ENCODE measurements around the gene ARHGAP24.

DNA sequence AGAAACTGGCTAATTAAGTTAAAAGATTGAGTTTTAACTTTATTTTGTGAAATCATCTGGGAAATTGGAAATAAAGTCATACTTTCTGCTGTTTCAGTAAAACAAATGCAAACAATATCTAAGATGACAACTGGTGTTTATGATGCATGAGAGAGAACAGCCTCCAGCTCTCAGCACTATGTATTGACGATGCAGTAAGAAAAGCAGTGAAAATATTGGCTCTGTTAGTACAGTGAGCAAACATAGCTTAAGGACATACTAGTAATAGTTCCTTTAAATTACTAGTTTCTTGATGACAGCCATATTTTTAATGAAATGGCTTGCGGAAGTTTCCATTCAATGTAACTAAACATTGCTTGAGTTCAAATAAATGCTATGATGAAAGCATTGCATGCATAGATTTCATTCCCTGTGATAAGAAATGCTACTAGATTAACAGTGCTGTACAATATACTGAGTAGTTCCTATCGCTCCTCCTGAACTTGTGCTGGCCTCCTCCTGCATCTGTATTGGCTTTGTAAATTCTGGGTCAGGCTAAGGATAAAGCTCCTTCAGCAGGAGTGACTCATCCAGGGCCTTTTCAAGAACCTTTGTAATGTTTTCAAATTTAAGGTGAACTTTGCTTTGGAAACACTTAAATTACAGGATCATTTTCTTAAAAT, 11.6 kb downstream of the ARHGAP24 start:
- TF ChIP-seq, protein P1, sequence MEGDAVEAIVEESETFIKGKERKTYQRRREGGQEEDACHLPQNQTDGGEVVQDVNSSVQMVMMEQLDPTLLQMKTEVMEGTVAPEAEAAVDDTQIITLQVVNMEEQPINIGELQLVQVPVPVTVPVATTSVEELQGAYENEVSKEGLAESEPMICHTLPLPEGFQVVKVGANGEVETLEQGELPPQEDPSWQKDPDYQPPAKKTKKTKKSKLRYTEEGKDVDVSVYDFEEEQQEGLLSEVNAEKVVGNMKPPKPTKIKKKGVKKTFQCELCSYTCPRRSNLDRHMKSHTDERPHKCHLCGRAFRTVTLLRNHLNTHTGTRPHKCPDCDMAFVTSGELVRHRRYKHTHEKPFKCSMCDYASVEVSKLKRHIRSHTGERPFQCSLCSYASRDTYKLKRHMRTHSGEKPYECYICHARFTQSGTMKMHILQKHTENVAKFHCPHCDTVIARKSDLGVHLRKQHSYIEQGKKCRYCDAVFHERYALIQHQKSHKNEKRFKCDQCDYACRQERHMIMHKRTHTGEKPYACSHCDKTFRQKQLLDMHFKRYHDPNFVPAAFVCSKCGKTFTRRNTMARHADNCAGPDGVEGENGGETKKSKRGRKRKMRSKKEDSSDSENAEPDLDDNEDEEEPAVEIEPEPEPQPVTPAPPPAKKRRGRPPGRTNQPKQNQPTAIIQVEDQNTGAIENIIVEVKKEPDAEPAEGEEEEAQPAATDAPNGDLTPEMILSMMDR (IDR thresholded peaks at IDR 0.05; ENCODE audit: insufficient read depth, low read length, poor library complexity, severe bottlenecking), result no peak
- no peak for TF ChIP-seq EZH2phosphoT487 (conservative IDR thresholded peaks at IDR 0.05; ENCODE audit: low read length)
